ENCODE measurements around the gene KCNH4.

KCNH4 gene

GRCh38 chr17:42116705-42117396 lies 64.1 kb downstream of the KCNH4 start:
- DNase-seq: peak; percentile 75

- no peak for DNase-seq
These were observed 66.8 kb downstream of the KCNH4 start for GRCh38 chr17:42114118-42114517.

GRCh38 chr17:42113293-42114069 lies 67.5 kb downstream of the KCNH4 start:
- DNase-seq: no peak

- peak; percentile 80 for DNase-seq
These were observed 68.3 kb downstream of the KCNH4 start, which contains the start of gene DHX58 for GRCh38 chr17:42112552-42113176. DHX58 (minus strand) TSS chr17:42112714; CDS start chr17:42111892, 822 bp downstream.

GRCh38 chr17:42111871-42112551 lies 68.9 kb downstream of the KCNH4 start:
- DNase-seq: peak; percentile 8

- DNase-seq: no peak
These were observed 69.7 kb downstream of the KCNH4 start for GRCh38 chr17:42111265-42111636.

GRCh38 chr17:42110301-42111264 lies 70.4 kb downstream of the KCNH4 start:
- no peak for DNase-seq

GRCh38 chr17:42109086-42109485 lies 71.9 kb downstream of the KCNH4 start:
- DNase-seq: no peak

GRCh38 chr17:42107597-42108576 lies 73.1 kb downstream of the KCNH4 start:
- peak; percentile 44 for DNase-seq

GRCh38 chr17:42107124-42107523 lies 73.8 kb downstream of the KCNH4 start:
- DNase-seq: no peak

Measured in fibroblast of upper back skin (primary cell).